Muscle of leg (tissue), 11 donors: ENCODE data around the gene CHST11. TPM values are rescaled to one million over a fixed set of nuclear protein-coding genes. Genes with fewer than 3 reads are reported as not detected.

Experiments
- DNase-seq: peaks from one replicate; pipeline ENCODE4 v3.0.0; 2013
- H3K27ac ChIP-seq: one replicate; pipeline ENCODE4 v1.5.1; 2013; ENCODE audit warnings: mild to moderate bottlenecking, low read length, control low read depth
- H3K27me3 ChIP-seq: one replicate; pipeline ENCODE4 v1.6.1; 2013; ENCODE audit warnings: low read length; ENCODE audit not compliant: control insufficient read depth, insufficient read depth
- H3K36me3 ChIP-seq: one replicate; pipeline ENCODE4 v1.6.1; 2013; ENCODE audit warnings: low read length; ENCODE audit not compliant: control insufficient read depth, insufficient read depth
- H3K4me1 ChIP-seq: one replicate; pipeline ENCODE4 v1.6.1; 2013; ENCODE audit warnings: low read length; ENCODE audit not compliant: control insufficient read depth, insufficient read depth
- H3K4me3 ChIP-seq: one replicate; pipeline ENCODE4 v1.5.1; 2013; ENCODE audit warnings: low read length, control low read depth
- H3K9me3 ChIP-seq: replicated peaks from 2 replicates; pipeline ENCODE4 v1.6.1; 2013; ENCODE audit warnings: low read depth, low read length; ENCODE audit not compliant: control insufficient read depth
- WGBS: methylation state at CpG from one replicate; pipeline ENCODE4 v1.1.5; 2013; ENCODE audit warnings: missing lambda C conversion rate; ENCODE audit not compliant: insufficient coverage; 5-methylcytosine and 5-hydroxymethylcytosine counted together
- polyA plus RNA-seq, 8 donors: library from polyadenylated mRNA; unstranded; fragments of 120-200 nt; gene quantifications; one replicate each; pipeline versions ENCODE4 v1.2.1 to v1.2.3, GENCODE V29; 2013; ENCODE audit warnings: inconsistent platforms in 1 of 8, low replicate concordance in 1 of 8; ENCODE audit not compliant: insufficient read length in 8 of 8, insufficient read depth in 1 of 8
- total RNA-seq: library from RNA; stranded (reverse); fragments of 120-200 nt; gene quantifications from one replicate; pipeline ENCODE4 v1.2.4, GENCODE V29; 2013

The CHST11 gene
- total and polyA plus RNA-seq, 9 donors: 1.1 to 3.9 (median 2.3) TPM

- no peaks in the 10 kb centered on the region for H3K4me1 ChIP-seq
- WGBS: 100% methylated on average over 2 of the region's 2 CpGs
- no peaks in the 10 kb centered on the region for H3K27me3 ChIP-seq
- no peak overlapping the region for H3K4me3 ChIP-seq
- H3K36me3 ChIP-seq: no peaks in the 10 kb centered on the region
- no peaks in the 10 kb centered on the region for H3K9me3 ChIP-seq
- DNase-seq: no peak
- no peak overlapping the region for H3K27ac ChIP-seq
These were observed 75.9 kb downstream of the CHST11 start for GRCh38 chr12:104532636-104533035.

DNA sequence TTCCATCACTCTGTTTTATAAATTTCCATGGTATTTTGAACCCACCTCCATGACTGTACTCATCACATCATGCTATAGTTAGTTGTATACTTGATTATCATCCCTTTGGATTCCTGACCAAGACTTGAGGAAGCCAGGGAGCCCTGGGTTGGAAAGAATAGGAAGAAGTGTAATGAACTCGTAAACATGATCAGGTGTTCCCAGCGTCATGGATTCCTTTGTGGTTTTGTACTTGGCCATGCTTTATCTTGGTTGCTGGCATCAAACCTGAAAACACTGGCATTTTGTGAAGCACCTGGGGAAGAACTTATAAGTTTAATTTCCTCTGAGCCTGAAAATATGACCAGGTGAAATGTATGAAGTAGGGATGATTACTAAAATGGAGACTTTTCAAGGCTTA, 76.4 kb downstream of the CHST11 start:
- H3K27me3 ChIP-seq: no peaks in the 10 kb centered on the region
- no peak overlapping the region for H3K27ac ChIP-seq
- no peak overlapping the region for H3K4me3 ChIP-seq
- no peak for DNase-seq
- WGBS: 76% methylated on average over 2 of the region's 2 CpGs
- H3K9me3 ChIP-seq: no peaks in the 10 kb centered on the region
- no peaks in the 10 kb centered on the region for H3K36me3 ChIP-seq
- no peaks in the 10 kb centered on the region for H3K4me1 ChIP-seq

- Histone ChIP-seq H3K4me1 (no peaks in the 10 kb centered on the region), H3K4me3 (no peak overlapping the region), H3K36me3 (no peaks in the 10 kb centered on the region), H3K27ac (no peak overlapping the region), H3K9me3 (no peaks in the 10 kb centered on the region), H3K27me3 (no peaks in the 10 kb centered on the region)
- WGBS: 44% methylated on average over 3 of the region's 10 CpGs
- DNase-seq: no peak
These were observed 77.6 kb downstream of the CHST11 start for GRCh38 chr12:104534162-104534856.

- no peaks in the 10 kb centered on the region for H3K9me3 ChIP-seq
- DNase-seq: no peak
- H3K27ac ChIP-seq: no peak overlapping the region
- WGBS: 67% methylated on average over 1 of the region's 3 CpGs
- no peak overlapping the region for H3K4me3 ChIP-seq
- H3K4me1 ChIP-seq: no peaks in the 10 kb centered on the region
- H3K36me3 ChIP-seq: no peaks in the 10 kb centered on the region
- H3K27me3 ChIP-seq: no peaks in the 10 kb centered on the region
These were observed 78.1 kb downstream of the CHST11 start for GRCh38 chr12:104534857-104535248.

GRCh38 chr12:104535369-104535768, 78.6 kb downstream of the CHST11 start:
- Histone ChIP-seq H3K27me3 (no peaks in the 10 kb centered on the region), H3K27ac (no peak overlapping the region), H3K36me3 (no peaks in the 10 kb centered on the region), H3K4me3 (no peak overlapping the region), H3K4me1 (no peaks in the 10 kb centered on the region), H3K9me3 (no peaks in the 10 kb centered on the region)
- no peak for DNase-seq
- WGBS: no CpG with 5 or more reads among the region's 3 CpGs

DNA sequence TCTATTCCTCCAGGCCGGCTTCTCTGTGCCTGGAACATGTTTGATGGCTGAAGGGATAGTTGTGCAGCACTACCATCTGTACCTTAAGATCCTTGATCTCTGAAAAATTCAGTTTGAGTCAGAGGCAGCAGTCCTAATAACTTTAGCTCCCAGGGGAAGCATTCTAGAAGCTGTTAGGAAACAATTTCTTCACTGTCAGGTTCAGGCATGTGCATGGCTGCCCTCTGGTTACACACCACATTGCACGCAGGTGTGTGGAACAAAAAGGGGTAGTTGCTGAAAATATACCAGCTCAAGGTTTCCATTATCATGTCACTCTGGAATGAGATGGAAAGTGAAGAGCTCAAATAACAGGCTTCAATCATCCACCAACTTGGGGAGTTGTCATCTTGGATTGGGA, 80.1 kb downstream of the CHST11 start:
- Histone ChIP-seq H3K4me3 (no peak overlapping the region), H3K27me3 (no peaks in the 10 kb centered on the region), H3K9me3 (no peaks in the 10 kb centered on the region), H3K36me3 (no peaks in the 10 kb centered on the region), H3K4me1 (no peaks in the 10 kb centered on the region), H3K27ac (no peak overlapping the region)
- no CpG with 5 or more reads among the region's 2 CpGs for WGBS
- no peak for DNase-seq

- DNase-seq: no peak
- no peaks in the 10 kb centered on the region for H3K27me3 ChIP-seq
- H3K27ac ChIP-seq: no peak overlapping the region
- no peak overlapping the region for H3K4me3 ChIP-seq
- no CpG with 5 or more reads among the region's 4 CpGs for WGBS
- H3K9me3 ChIP-seq: no peaks in the 10 kb centered on the region
- H3K36me3 ChIP-seq: no peaks in the 10 kb centered on the region
- no peaks in the 10 kb centered on the region for H3K4me1 ChIP-seq
These were observed 81.3 kb downstream of the CHST11 start for GRCh38 chr12:104538056-104538455.

DNA sequence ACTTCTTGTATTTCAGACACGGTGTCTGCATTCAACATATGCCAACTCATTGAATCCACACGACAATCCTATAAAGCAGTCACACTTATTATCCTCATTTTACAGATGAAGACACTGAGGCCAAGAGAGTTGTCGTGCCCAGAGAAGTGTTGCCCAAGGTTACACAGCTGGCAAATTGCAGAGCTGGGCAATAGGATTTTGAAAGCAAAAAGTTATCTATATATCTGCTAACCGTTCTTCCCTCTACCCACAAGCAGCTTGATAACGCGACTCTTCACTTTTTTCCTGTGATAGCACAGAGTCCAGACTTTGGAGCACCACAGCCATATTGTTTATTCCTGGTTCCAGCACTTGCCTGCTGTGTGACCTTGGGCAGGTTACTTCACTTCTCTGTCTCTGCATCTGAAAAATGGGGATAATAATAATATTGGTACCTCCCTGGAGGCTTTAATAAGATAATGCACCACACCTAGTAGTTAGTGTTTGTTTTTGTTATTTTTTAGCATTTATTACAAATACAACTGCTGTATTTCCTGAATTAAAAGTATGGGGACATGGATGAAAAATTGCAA, 82.2 kb downstream of the CHST11 start:
- Histone ChIP-seq H3K27ac (no peak overlapping the region), H3K36me3 (no peaks in the 10 kb centered on the region), H3K27me3 (no peaks in the 10 kb centered on the region), H3K9me3 (no peaks in the 10 kb centered on the region), H3K4me3 (no peak overlapping the region), H3K4me1 (no peaks in the 10 kb centered on the region)
- no peak for DNase-seq
- 82% methylated on average over 5 of the region's 6 CpGs for WGBS

DNA sequence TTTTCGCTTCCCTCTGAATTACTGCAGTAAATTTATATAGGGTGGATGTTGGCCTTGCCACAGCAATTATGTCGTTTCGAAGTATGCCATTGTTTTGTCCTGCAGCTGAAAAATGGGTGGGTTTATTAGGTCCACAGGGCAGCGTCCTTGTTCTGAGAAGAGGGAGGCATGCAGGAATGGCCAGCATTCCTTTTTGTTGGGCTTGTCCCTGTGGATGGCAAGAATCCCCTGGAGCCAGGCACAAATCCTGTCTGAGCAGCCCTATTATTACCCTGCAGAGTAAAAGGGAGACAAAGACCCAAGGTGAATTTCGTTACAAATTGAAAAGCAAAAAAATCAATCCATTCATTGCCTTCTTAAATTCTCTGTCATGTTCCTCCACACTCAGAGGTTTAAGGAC, 88.1 kb downstream of the CHST11 start:
- no peak for DNase-seq
- no peak overlapping the region for H3K27ac ChIP-seq
- no peaks in the 10 kb centered on the region for H3K36me3 ChIP-seq
- WGBS: 79% methylated on average over 3 of the region's 5 CpGs
- no peaks in the 10 kb centered on the region for H3K9me3 ChIP-seq
- no peak overlapping the region for H3K4me3 ChIP-seq
- no peaks in the 10 kb centered on the region for H3K27me3 ChIP-seq
- H3K4me1 ChIP-seq: no peaks in the 10 kb centered on the region

DNA sequence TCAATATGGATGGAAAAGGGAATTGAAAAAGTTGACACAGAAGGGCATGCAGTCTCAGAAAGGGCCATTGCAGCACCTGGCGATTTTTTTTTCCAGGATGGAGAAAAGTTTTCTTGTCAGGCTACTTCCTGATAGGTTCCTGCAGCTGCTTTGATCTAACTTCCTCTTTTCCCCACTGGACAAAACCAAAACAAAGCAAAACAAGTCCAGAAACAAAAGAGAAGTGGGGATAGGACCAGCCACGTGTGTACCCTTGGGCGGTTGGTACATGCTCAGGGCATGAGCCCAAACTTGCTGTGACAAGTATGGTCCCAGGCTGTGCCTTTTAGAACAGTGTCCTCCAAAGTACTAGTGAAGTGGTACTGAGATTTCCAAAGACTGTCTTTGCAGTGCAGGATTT, 89.8 kb downstream of the CHST11 start:
- no peaks in the 10 kb centered on the region for H3K27me3 ChIP-seq
- peak; percentile 63 for DNase-seq
- 47% methylated on average over 2 of the region's 3 CpGs for WGBS
- no peaks in the 10 kb centered on the region for H3K4me1 ChIP-seq
- H3K36me3 ChIP-seq: no peaks in the 10 kb centered on the region
- no peak overlapping the region for H3K4me3 ChIP-seq
- no peak overlapping the region for H3K27ac ChIP-seq
- no peaks in the 10 kb centered on the region for H3K9me3 ChIP-seq
